K562 (cell line): Measurements from ENCODE around the gene IRF2BP2. TPM values are rescaled to one million over a fixed set of nuclear protein-coding genes. Genes with fewer than 3 reads are reported as not detected.

Experiments
- BRCA1 ChIP-seq, 2 experiments: fragments of 450-650 bp in 1 of 2; sonication (generic) in 1 of 2; formaldehyde crosslinking in 1 of 2; IDR thresholded peaks; 2 replicates each; pipeline versions ENCODE4 v1.5.0 to v1.6.1; 2017 to 2020; ENCODE audit warnings: mild to moderate bottlenecking in 1 of 2, missing genetic modification reagents in 1 of 2
- GATAD2A ChIP-seq: fragments of 450-650 bp; IDR thresholded peaks from 2 replicates; pipeline ENCODE4 v1.6.1; 2017
- MECOM ChIP-seq: fragments of 250-450 bp; sonication (Bioruptor Pico); IDR thresholded peaks from 2 replicates; pipeline ENCODE4 v1.8.0; 2022; ENCODE audit warnings: inconsistent platforms
- polyA plus RNA-seq, 8 experiments: library from polyadenylated mRNA; depleted of rRNA in 4 of 8; stranded (reverse) in 5 of 8; unstranded in 3 of 8; fragments of >200 nt; fragmentation: Nextera tagmentation in 2 of 8; fragmentation: Illumina TruSeq in 1 of 8; extraction: Ambion mirVana in 2 of 8; extraction: Trizol in 1 of 8; gene quantifications; 2 replicates each; pipeline versions ENCODE4 v1.2.1 to v1.2.3, GENCODE V29; 2011 to 2014; ENCODE audit warnings: inconsistent platforms in 1 of 8, missing spikeins in 1 of 8
- total RNA-seq, 7 experiments: library from RNA; depleted of rRNA in 6 of 7; stranded (reverse); fragments of >200 nt in 6 of 7; fragmentation: Illumina TruSeq in 2 of 7; extraction: Trizol in 2 of 7; gene quantifications; 2 replicates each; pipeline versions ENCODE4 v1.2.1 to v1.2.3, GENCODE V29; 2011 to 2021; ENCODE audit warnings: low replicate concordance in 1 of 7
- TF ChIP-seq, protein P1 (sequence below), 2 experiments: fragments of 450-650 bp in 1 of 2; sonication (generic) in 1 of 2; formaldehyde crosslinking in 1 of 2; IDR thresholded peaks; 2 replicates each; pipeline versions ENCODE4 v1.7.1 to v1.9.0; 2016 to 2022; ENCODE audit warnings: inconsistent platforms in 1 of 2, mild to moderate bottlenecking in 1 of 2, missing genetic modification reagents in 1 of 2
- TF ChIP-seq, protein P2 (sequence below): fragments of 450-650 bp; IDR thresholded peaks from 2 replicates; pipeline ENCODE4 v1.6.1; 2018; ENCODE audit not compliant: partially characterized antibody
- TF ChIP-seq, protein P3 (sequence below): fragments of 250-450 bp; sonication (Bioruptor Pico); IDR thresholded peaks from 2 replicates; pipeline ENCODE4 v1.6.1; 2021; ENCODE audit warnings: mild to moderate bottlenecking
- TF ChIP-seq, protein P4 (sequence below), 2 experiments: fragments of 450-650 bp in 1 of 2; sonication (generic) in 1 of 2; formaldehyde crosslinking in 1 of 2; IDR thresholded peaks in 1 of 2; conservative IDR thresholded peaks in 1 of 2; 2 replicates each; pipeline versions ENCODE4 v1.6.1 to v1.8.1; 2016 to 2023; ENCODE audit warnings: mild to moderate bottlenecking in 2 of 2, moderate library complexity in 2 of 2, inconsistent platforms in 1 of 2, missing genetic modification reagents in 1 of 2
- TF ChIP-seq, protein P5 (sequence below): fragments of 450-650 bp; IDR thresholded peaks from 2 replicates; pipeline ENCODE4 v1.6.1; 2016; ENCODE audit warnings: low read depth, mild to moderate bottlenecking, moderate library complexity
- TF ChIP-seq, protein P6 (sequence below): fragments of 250-450 bp; sonication (Bioruptor Pico); IDR thresholded peaks from 2 replicates; pipeline ENCODE4 v1.8.0; 2022; ENCODE audit warnings: moderate library complexity, mild to moderate bottlenecking, inconsistent platforms

The IRF2BP2 gene
- total and polyA plus RNA-seq, 9 of the 15 experiments (the other 6 are each of a cell fraction or from before 2014, with no cell fraction given), result 7.7 to 68.6 (median 22.1) TPM

DNA sequence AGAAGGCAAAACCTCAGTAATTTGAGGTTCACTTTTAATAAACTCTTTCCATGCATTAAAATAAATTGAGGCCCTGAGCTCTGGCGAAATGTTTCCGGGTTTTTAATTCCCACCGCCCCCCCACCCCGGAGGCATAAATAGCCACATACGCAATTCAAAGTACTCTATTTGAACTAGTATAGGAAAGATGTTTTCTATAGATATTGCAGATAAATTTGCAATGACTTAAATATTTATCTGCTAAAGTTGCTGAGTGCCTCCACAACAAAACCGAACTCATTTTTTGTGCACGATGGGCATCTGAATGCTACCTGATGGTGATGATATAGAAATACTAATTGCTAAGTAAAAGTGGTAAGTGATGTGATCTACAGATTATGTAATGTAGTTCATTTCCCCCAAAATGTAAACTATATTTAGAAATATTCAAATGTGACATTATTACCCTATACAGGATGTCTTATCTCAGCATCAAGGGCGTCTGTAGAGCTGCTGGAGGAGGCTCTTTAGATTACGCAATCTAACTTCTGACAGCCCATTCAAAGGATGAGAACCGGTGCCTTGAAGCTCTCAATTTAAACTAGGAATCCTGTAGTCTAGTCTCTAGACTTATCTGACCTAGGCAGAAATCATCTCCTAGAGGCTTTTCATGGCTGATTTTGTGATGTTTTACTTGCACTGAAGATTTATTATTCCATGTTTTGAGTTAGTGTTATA is 8.5 kb downstream of the IRF2BP2 start (continued):
- TF ChIP-seq, protein P1, sequence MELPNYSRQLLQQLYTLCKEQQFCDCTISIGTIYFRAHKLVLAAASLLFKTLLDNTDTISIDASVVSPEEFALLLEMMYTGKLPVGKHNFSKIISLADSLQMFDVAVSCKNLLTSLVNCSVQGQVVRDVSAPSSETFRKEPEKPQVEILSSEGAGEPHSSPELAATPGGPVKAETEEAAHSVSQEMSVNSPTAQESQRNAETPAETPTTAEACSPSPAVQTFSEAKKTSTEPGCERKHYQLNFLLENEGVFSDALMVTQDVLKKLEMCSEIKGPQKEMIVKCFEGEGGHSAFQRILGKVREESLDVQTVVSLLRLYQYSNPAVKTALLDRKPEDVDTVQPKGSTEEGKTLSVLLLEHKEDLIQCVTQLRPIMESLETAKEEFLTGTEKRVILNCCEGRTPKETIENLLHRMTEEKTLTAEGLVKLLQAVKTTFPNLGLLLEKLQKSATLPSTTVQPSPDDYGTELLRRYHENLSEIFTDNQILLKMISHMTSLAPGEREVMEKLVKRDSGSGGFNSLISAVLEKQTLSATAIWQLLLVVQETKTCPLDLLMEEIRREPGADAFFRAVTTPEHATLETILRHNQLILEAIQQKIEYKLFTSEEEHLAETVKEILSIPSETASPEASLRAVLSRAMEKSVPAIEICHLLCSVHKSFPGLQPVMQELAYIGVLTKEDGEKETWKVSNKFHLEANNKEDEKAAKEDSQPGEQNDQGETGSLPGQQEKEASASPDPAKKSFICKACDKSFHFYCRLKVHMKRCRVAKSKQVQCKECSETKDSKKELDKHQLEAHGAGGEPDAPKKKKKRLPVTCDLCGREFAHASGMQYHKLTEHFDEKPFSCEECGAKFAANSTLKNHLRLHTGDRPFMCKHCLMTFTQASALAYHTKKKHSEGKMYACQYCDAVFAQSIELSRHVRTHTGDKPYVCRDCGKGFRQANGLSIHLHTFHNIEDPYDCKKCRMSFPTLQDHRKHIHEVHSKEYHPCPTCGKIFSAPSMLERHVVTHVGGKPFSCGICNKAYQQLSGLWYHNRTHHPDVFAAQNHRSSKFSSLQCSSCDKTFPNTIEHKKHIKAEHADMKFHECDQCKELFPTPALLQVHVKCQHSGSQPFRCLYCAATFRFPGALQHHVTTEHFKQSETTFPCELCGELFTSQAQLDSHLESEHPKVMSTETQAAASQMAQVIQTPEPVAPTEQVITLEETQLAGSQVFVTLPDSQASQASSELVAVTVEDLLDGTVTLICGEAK (IDR thresholded peaks at IDR 0.05), result no peak
- TF ChIP-seq, protein P1 (CRISPR knock-in tag; IDR thresholded peaks at IDR 0.05), result no peak
- TF ChIP-seq GATAD2A (no peak), BRCA1 (IDR thresholded peaks at IDR 0.05) (no peak), BRCA1 (CRISPR knock-in tag; IDR thresholded peaks at IDR 0.05) (no peak), MECOM (CRISPR knock-in tag) (peak; percentile 95)
- TF ChIP-seq, protein P2, sequence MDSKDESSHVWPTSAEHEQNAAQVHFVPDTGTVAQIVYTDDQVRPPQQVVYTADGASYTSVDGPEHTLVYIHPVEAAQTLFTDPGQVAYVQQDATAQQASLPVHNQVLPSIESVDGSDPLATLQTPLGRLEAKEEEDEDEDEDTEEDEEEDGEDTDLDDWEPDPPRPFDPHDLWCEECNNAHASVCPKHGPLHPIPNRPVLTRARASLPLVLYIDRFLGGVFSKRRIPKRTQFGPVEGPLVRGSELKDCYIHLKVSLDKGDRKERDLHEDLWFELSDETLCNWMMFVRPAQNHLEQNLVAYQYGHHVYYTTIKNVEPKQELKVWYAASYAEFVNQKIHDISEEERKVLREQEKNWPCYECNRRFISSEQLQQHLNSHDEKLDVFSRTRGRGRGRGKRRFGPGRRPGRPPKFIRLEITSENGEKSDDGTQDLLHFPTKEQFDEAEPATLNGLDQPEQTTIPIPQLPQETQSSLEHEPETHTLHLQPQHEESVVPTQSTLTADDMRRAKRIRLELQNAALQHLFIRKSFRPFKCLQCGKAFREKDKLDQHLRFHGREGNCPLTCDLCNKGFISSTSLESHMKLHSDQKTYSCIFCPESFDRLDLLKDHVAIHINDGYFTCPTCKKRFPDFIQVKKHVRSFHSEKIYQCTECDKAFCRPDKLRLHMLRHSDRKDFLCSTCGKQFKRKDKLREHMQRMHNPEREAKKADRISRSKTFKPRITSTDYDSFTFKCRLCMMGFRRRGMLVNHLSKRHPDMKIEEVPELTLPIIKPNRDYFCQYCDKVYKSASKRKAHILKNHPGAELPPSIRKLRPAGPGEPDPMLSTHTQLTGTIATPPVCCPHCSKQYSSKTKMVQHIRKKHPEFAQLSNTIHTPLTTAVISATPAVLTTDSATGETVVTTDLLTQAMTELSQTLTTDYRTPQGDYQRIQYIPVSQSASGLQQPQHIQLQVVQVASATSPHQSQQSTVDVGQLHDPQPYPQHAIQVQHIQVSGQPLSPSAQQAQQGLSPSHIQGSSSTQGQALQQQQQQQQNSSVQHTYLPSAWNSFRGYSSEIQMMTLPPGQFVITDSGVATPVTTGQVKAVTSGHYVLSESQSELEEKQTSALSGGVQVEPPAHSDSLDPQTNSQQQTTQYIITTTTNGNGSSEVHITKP, result no peak
- TF ChIP-seq, protein P3, sequence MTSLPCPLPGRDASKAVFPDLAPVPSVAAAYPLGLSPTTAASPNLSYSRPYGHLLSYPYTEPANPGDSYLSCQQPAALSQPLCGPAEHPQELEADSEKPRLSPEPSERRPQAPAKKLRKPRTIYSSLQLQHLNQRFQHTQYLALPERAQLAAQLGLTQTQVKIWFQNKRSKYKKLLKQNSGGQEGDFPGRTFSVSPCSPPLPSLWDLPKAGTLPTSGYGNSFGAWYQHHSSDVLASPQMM, result no peak
- TF ChIP-seq, protein P4, sequence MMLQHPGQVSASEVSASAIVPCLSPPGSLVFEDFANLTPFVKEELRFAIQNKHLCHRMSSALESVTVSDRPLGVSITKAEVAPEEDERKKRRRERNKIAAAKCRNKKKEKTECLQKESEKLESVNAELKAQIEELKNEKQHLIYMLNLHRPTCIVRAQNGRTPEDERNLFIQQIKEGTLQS (IDR thresholded peaks at IDR 0.05), result peak; percentile 95
- TF ChIP-seq, protein P4 (CRISPR knock-in tag; conservative IDR thresholded peaks at IDR 0.05), result no peak
- TF ChIP-seq, protein P5, sequence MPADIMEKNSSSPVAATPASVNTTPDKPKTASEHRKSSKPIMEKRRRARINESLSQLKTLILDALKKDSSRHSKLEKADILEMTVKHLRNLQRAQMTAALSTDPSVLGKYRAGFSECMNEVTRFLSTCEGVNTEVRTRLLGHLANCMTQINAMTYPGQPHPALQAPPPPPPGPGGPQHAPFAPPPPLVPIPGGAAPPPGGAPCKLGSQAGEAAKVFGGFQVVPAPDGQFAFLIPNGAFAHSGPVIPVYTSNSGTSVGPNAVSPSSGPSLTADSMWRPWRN, result no peak
- TF ChIP-seq, protein P6, sequence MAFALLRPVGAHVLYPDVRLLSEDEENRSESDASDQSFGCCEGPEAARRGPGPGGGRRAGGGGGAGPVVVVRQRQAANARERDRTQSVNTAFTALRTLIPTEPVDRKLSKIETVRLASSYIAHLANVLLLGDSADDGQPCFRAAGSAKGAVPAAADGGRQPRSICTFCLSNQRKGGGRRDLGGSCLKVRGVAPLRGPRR, result no peak
